Esophagus squamous epithelium (tissue), 5 donors: Measurements from ENCODE around the gene SPTBN2. TPM values are rescaled to one million over a fixed set of nuclear protein-coding genes. Genes with fewer than 3 reads are reported as not detected.
A peak's percentile ranks its signal among the peaks of the same experiment; 100 is the strongest.
"Not testable (repeated sequence)": the region's sequence is repeated elsewhere in the genome, so short reads cannot be mapped to it uniquely, and the experiment has no call there.

Experiments
- DNase-seq: peaks from one replicate; lab custom pipeline; 2025; lab: John Stamatoyannopoulos, UW
- H3K27ac ChIP-seq, 4 donors: fragments of 200-600 bp; sonication (generic); one replicate each; pipeline ENCODE4 v1.5.1; 2016 to 2019; ENCODE audit warnings: mild to moderate bottlenecking in 1 of 4
- H3K27me3 ChIP-seq, 4 donors: fragments of 200-600 bp; sonication (generic); 1 replicate in 3 of 4; 2 replicates in 1 of 4; pipeline versions ENCODE4 v1.5.1 to v1.6.0; 2017 to 2021; ENCODE audit warnings: antibody characterized with exemption in 1 of 4
- H3K36me3 ChIP-seq, 3 donors: fragments of 200-600 bp; sonication (generic); one replicate each; pipeline ENCODE4 v1.5.1; 2016 to 2019
- H3K4me1 ChIP-seq, 3 donors: fragments of 200-600 bp; sonication (generic); one replicate each; pipeline ENCODE4 v1.5.1; 2017 to 2019
- H3K4me3 ChIP-seq, 4 donors: fragments of 200-600 bp; sonication (generic); 1 replicate in 3 of 4; 2 replicates in 1 of 4; pipeline ENCODE4 v1.5.1; 2016 to 2019; ENCODE audit warnings: mild to moderate bottlenecking in 2 of 4, moderate library complexity in 1 of 4
- H3K9me3 ChIP-seq, 3 donors: fragments of 200-600 bp; sonication (generic); one replicate each; pipeline ENCODE4 v1.5.1; 2016 to 2019
- POLR2A ChIP-seq, 4 donors: fragments of 450-650 bp; IDR thresholded peaks; one replicate each; pipeline ENCODE4 v1.6.1; 2017; ENCODE audit warnings: antibody characterized with exemption in 4 of 4, mild to moderate bottlenecking in 4 of 4, moderate library complexity in 3 of 4
- WGBS, 2 donors: methylation state at CpG; one replicate each; pipeline ENCODE4 v1.1.5; 2018; 5-methylcytosine and 5-hydroxymethylcytosine counted together
- intact Hi-C: fragments of 100-400 bp; cut with DNase I; formaldehyde crosslinking; loops from one replicate; pipeline ENCODE4 v1.15.0; 2022
- total RNA-seq, 4 donors: library from RNA; depleted of rRNA; stranded (reverse); fragments of >200 nt; gene quantifications; one replicate each; pipeline ENCODE4 v1.1.0, GENCODE V29; 2016
- TF ChIP-seq, protein P1 (sequence below), 6 experiments: fragments of 450-650 bp in 4 of 6; fragments of 200-600 bp in 2 of 6; sonication (generic) in 2 of 6; IDR thresholded peaks; one replicate each; pipeline ENCODE4 v1.5.1; 2016 to 2019; ENCODE audit warnings: antibody characterized with exemption in 6 of 6, mild to moderate bottlenecking in 4 of 6, moderate library complexity in 4 of 6
- donor health status: DM: yes; HTN: yes; CAD: no.

SPTBN2 gene
- total RNA-seq, 4 donors from 2014 or later = 101 to 368 (median 128) TPM

DNA sequence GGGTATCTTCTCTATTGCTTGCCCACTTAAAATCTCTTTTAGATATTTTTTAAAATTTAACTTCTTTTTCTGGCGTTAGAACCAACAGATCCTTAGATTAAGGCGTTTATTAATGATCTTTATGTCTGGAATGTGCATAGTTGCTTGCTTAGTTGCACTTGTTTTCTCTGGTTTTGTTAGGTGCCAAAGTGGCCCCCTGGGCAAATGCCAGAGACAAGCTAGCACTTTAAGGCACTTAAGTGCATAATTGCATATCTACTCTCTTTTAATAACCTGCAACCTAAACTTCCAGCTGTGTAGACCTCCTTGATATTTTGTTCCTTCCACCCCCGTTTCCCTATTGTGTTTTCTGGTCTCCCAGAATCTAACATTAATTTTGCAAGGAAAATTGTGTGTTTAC, 87.2 kb downstream of the SPTBN2 start:
- Histone ChIP-seq H3K27me3 (no peaks in the 10 kb centered on the region), H3K36me3 (peaks cover 21 to 72% (median 34%) of the 10 kb centered on the region in 3 donors), H3K4me1 (peaks cover 45 to 90% (median 68%) of the 10 kb centered on the region in 3 donors), H3K27ac (no peak overlapping the region), H3K4me3 (peak overlapping the region in 3 of 4 donors; percentile 1 to 86 (median 83)), H3K9me3 (no peaks in the 10 kb centered on the region)
- intact Hi-C loops = no loop called here
- no peak for TF ChIP-seq POLR2A (IDR thresholded peaks at IDR 0.05)
- TF ChIP-seq, protein P1, sequence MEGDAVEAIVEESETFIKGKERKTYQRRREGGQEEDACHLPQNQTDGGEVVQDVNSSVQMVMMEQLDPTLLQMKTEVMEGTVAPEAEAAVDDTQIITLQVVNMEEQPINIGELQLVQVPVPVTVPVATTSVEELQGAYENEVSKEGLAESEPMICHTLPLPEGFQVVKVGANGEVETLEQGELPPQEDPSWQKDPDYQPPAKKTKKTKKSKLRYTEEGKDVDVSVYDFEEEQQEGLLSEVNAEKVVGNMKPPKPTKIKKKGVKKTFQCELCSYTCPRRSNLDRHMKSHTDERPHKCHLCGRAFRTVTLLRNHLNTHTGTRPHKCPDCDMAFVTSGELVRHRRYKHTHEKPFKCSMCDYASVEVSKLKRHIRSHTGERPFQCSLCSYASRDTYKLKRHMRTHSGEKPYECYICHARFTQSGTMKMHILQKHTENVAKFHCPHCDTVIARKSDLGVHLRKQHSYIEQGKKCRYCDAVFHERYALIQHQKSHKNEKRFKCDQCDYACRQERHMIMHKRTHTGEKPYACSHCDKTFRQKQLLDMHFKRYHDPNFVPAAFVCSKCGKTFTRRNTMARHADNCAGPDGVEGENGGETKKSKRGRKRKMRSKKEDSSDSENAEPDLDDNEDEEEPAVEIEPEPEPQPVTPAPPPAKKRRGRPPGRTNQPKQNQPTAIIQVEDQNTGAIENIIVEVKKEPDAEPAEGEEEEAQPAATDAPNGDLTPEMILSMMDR (IDR thresholded peaks at IDR 0.05) = no peak
- DNase-seq = no peak
- WGBS, 2 donors = 8 to 14% methylated on average over 3 of the region's 3 CpGs

DNA sequence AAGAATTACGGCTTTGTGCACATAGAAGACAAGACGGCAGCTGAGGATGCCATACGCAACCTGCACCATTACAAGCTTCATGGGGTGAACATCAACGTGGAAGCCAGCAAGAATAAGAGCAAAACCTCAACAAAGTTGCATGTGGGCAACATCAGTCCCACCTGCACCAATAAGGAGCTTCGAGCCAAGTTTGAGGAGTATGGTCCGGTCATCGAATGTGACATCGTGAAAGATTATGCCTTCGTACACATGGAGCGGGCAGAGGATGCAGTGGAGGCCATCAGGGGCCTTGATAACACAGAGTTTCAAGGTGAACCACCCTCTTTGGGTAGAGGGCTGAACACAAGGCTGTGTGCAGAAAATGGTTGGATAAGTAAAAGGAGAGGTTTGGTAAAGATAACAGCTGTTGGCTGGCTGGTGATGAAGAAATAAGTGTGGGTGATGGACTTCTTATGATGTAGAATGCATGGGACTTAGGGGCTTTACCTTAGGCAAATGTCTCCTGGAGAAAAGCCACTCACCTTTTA, 89.1 kb downstream of the SPTBN2 start:
- WGBS, 2 donors = 54 to 61% methylated on average over 9 to 10 of the region's 10 CpGs
- peaks cover 47 to 83% (median 71%) of the 10 kb centered on the region in 3 donors for H3K4me1 ChIP-seq
- peaks cover 16 to 57% (median 23%) of the 10 kb centered on the region in 3 donors for H3K36me3 ChIP-seq
- DNase-seq, H3K27me3 ChIP-seq, intact Hi-C loops, H3K9me3 ChIP-seq: not testable (repeated sequence)
- H3K4me3 ChIP-seq = peak overlapping the region; percentile 60 to 89 (median 84)
- H3K27ac ChIP-seq = peak overlapping the region in 3 of 4 donors; percentile 93 to 96 (median 95)

DNA sequence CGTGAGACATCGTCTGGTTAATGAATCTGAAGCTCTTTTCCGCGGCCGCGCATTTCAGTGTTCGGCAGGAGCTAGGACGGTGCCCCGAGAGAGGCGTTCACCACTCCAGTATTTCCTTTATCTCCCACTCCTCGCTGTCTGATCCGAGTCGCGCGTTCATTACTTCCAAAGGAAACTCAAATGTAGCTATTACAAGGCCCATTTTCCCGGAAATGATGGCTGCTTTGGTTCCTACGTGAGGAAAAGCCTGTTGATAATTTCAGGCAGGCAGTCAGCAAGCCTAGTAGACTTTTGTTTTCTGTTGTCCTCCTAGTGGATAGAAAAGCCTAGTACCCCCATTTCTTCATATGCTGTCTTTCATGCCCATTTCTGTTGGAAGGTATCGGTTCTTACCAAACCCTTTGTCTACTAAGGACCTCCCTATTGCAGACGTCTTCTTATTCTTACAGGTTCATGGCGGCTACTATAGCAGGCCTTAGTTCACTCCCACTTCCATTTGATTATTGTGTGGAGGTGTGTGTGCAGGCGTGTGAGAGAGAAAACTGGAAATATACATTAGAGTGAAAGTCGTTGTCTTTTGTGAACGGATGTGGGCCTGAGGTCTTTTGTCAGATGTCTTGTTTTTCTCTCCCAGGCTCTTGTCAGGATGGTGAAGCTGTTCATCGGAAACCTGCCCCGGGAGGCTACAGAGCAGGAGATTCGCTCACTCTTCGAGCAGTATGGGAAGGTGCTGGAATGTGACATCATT, 89.8 kb downstream of the SPTBN2 start:
- Histone ChIP-seq H3K4me1 (peaks cover 47 to 77% (median 66%) of the 10 kb centered on the region in 3 donors), H3K36me3 (peaks cover 16 to 57% (median 19%) of the 10 kb centered on the region in 3 donors), H3K9me3 (no peaks in the 10 kb centered on the region), H3K4me3 (peak overlapping the region; percentile 60 to 89 (median 84)), H3K27ac (peak overlapping the region; percentile 93 to 96 (median 94)), H3K27me3 (no peaks in the 10 kb centered on the region)
- WGBS, 2 donors = 4% methylated on average over 25 to 26 of the region's 27 CpGs
- TF ChIP-seq POLR2A (IDR thresholded peaks at IDR 0.05) = no peak
- TF ChIP-seq, protein P1 (IDR thresholded peaks at IDR 0.05) = peak in 1 of 6 experiments; percentile 20
- DNase-seq = no peak
- intact Hi-C loops = no loop called here

DNA sequence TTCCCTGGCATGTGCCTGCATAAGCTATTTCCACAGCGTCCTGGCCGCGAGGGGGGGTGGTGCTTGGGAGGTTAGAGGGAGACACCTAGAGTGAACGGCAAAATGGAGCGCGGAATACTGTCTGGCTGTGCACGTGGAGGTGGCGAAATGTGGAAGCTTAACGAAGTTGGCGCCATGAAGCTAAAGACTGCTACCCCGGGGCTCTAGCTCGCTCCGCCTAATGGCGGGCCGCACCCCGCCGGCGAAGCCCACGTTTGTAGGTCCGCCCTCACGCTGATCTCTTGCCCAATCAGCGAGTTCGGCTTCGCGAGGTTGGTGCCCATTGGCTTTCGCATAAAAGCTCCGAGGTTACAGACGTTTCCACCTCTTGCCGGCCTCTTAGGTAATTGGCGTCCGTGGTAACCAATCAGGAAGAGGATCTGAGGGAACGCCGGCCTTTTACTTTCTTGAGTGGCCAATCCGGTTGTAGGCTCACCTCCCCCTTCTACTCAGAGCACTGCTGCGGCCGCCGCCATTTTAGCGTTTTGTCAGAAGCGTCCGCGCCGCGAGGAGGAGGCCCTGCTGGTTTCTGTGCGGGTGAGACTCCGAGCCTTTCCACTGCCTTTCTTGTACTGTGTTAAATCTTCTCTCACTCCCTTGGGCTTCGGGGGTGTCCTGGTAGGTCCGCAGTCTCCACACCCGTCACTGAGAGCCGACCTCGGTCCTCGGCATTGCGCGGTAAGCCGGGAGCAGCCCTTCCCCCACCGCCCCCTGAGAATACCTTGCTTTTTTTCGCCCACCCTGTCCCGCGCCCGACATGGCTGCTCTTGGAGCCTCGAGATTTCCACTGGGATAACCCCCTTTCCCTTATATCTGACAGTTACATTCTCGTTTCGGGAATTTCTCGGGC, 90.6 kb downstream of the SPTBN2 start, which contains the start of gene RBM4:
RBM4 (plus strand) TSS at position 527 of the 889 bp plus-strand sequence. CDS start 1,009 bp downstream, outside the sequence.
- Histone ChIP-seq H3K27ac (peak within 1 kb of the TSS; percentile 93 to 96 (median 94)), H3K4me3 (peak within 1 kb of the TSS; percentile 60 to 89 (median 84)), H3K9me3 (no peaks in the 10 kb centered on the region), H3K36me3 (peaks cover 8 to 56% (median 11%) of the 10 kb centered on the region in 3 donors), H3K4me1 (peaks cover 39 to 69% (median 58%) of the 10 kb centered on the region in 3 donors), H3K27me3 (no peaks in the 10 kb centered on the region)
- intact Hi-C loops = no loop called here
- peak; percentile 92 for DNase-seq
- 0% methylated on average over 44 to 56 of the region's 63 CpGs for WGBS, 2 donors
- TF ChIP-seq, protein P1 (IDR thresholded peaks at IDR 0.05) = peak in 3 of 6 experiments; percentile 9 to 23 (median 20)
- peak in 3 of 4 donors; percentile 75 to 90 (median 85) for TF ChIP-seq POLR2A (IDR thresholded peaks at IDR 0.05)

DNA sequence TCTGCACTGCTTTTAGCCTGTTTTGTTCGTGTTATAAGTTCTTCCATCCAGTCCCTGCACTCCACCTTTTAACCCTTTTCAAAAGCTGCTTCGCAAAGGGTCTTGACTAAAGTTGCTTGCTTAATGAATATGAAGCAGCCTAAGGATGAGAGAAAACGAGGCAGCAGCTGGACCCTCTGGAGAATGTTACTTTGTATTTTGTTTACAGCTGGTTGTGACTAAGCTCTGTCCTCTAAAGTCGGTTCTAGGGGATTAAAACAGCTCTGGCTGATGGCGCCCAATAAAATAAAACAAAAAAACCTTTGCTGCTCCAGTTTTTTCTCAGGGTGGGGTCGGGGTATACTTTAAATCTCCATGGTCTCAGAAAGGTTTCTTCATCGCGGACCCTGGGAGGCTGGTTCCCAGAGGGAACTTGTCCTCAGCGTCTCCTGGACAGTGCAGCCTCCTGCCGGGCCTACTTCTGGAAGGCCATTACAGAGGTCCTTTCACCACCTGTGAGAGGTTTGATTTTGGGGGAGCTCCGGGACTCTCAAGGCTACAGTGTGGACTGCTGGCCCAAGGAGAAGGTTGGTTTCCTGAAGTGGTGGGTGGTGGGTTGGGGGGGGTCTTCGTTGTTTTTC, 91.3 kb downstream of the SPTBN2 start:
- Histone ChIP-seq H3K27me3 (no peaks in the 10 kb centered on the region), H3K4me1 (peaks cover 39 to 61% (median 50%) of the 10 kb centered on the region in 3 donors), H3K9me3 (no peaks in the 10 kb centered on the region), H3K27ac (peak overlapping the region; percentile 79 to 95 (median 89)), H3K4me3 (peak overlapping the region; percentile 60 to 89 (median 84)), H3K36me3 (peaks cover 5 to 57% (median 11%) of the 10 kb centered on the region in 3 donors)
- TF ChIP-seq, protein P1 (IDR thresholded peaks at IDR 0.05) = no peak
- TF ChIP-seq POLR2A (IDR thresholded peaks at IDR 0.05) = no peak
- no peak for DNase-seq
- intact Hi-C loops = no loop called here
- 41 to 53% methylated on average over 9 to 12 of the region's 12 CpGs for WGBS, 2 donors
